Body of pancreas (tissue), 4 donors: ENCODE results near the gene MYRIP.

Experiments
- CTCF ChIP-seq, 7 experiments: fragments of 450-650 bp in 4 of 7; fragments of 200-600 bp in 3 of 7; sonication (generic) in 3 of 7; IDR thresholded peaks; one replicate each; pipeline ENCODE4 v1.5.1; 2016 to 2019; ENCODE audit warnings: antibody characterized with exemption in 7 of 7
- POLR2A ChIP-seq, 3 donors: fragments of 450-650 bp; IDR thresholded peaks; one replicate each; pipeline ENCODE4 v1.6.1; 2016; ENCODE audit warnings: antibody characterized with exemption in 3 of 3, mild to moderate bottlenecking in 2 of 3

- TF ChIP-seq CTCF (IDR thresholded peaks at IDR 0.05) (no peak), POLR2A (IDR thresholded peaks at IDR 0.05) (peak in 1 of 3 donors; percentile 26)
These were observed 686 bp downstream of the MYRIP start for GRCh38 chr3:39809995-39810595.
